Heart left ventricle (tissue), 13 donors: Measurements from ENCODE around the gene KRTAP5-11.
"Not testable (repeated sequence)": the region's sequence is repeated elsewhere in the genome, so short reads cannot be mapped to it uniquely, and the experiment has no call there.

Experiments
- CTCF ChIP-seq, 12 donors: fragments of 200-600 bp; sonication (generic) in 4 of 12; IDR thresholded peaks; one replicate each; pipeline versions ENCODE4 v1.5.0 to v1.8.0; 2018 to 2022; ENCODE audit warnings: antibody characterized with exemption in 12 of 12, mild to moderate bottlenecking in 5 of 12
- POLR2A ChIP-seq, 2 donors: fragments of 450-650 bp; IDR thresholded peaks; one replicate each; pipeline ENCODE4 v1.6.1; 2017; ENCODE audit warnings: antibody characterized with exemption in 2 of 2, mild to moderate bottlenecking in 2 of 2, moderate library complexity in 2 of 2
- donor health status: ischemic (EF 13 %, LVEDD 7.1; RV severe dilation, severe dysfunction).
- donor health status: DM: no; HTN: yes; CAD: no.
- donor health status: DM: no; HTN: no; CAD: no.
- donor health status: ischemic (EF 25% LVEDD 6.9; RV normal size, moderate dysfunction).
- donor health status: ischemic (EF 25% LVEDD 5.7; RV mildly dilated, moderate dysfunction).
- donor health status: ischemic (EF 35%, LVEDD 5.7; RV mildly dilated, moderate dysfunction).
- donor health status: nonischemic (EF 11% LVEDD 7.7; RV severe dilation, severe dysfunction).
- donor health status: DM: yes; HTN: yes; CAD: no.
- donor health status: PGD.
- donor health status: ischemic (EF 29% LVEDD 5.4; RV normal size, mild dysfunction).
- donor health status: nonischemic (EF 23%, LVEDD 6.1; RV moderate dilation, normal function).

- TF ChIP-seq CTCF, POLR2A (IDR thresholded peaks at IDR 0.05): not testable (repeated sequence)
Observed at GRCh38 chr11:71603221-71603620, 20.5 kb upstream of the KRTAP5-11 start.
